GM18511 (cell line): ENCODE results near the gene SPAM1.
"Not testable (repeated sequence)": the region's sequence is repeated elsewhere in the genome, so short reads cannot be mapped to it uniquely, and the experiment has no call there.

ENCODE experiments used
- ATAC-seq: cut with Tn5 transposase; IDR thresholded peaks from one replicate; pipeline ENCODE4 v1.9.1; 2021; ENCODE audit warnings: mild to moderate bottlenecking, moderate library complexity; ENCODE audit not compliant: unreplicated experiment

SPAM1 gene, protein sequence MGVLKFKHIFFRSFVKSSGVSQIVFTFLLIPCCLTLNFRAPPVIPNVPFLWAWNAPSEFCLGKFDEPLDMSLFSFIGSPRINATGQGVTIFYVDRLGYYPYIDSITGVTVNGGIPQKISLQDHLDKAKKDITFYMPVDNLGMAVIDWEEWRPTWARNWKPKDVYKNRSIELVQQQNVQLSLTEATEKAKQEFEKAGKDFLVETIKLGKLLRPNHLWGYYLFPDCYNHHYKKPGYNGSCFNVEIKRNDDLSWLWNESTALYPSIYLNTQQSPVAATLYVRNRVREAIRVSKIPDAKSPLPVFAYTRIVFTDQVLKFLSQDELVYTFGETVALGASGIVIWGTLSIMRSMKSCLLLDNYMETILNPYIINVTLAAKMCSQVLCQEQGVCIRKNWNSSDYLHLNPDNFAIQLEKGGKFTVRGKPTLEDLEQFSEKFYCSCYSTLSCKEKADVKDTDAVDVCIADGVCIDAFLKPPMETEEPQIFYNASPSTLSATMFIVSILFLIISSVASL

DNA sequence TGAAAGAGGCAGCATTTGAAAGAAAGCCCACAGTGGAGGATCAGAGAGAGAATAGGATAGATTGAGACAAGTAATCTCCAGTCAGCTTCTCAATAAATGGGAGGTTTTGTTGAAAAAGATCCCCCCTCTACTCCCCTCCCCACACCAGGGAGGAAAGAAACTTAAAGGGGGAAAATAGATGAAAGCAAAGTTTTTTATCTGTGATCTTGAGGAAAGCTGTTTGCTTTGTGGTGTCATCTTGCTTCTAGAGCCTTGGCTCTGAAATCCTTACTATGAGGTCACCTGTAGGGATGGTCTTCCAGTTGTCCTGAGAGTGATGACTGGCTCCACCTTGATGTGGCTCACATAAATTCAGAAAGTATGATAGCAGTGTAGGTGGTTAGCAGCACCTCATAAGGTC, at the start of gene SPAM1:
Gene SPAM1 (plus strand): TSS at position 301 of the 400 bp plus-strand sequence. CDS start 28,330 bp downstream, outside the sequence.
- no peak for ATAC-seq

DNA sequence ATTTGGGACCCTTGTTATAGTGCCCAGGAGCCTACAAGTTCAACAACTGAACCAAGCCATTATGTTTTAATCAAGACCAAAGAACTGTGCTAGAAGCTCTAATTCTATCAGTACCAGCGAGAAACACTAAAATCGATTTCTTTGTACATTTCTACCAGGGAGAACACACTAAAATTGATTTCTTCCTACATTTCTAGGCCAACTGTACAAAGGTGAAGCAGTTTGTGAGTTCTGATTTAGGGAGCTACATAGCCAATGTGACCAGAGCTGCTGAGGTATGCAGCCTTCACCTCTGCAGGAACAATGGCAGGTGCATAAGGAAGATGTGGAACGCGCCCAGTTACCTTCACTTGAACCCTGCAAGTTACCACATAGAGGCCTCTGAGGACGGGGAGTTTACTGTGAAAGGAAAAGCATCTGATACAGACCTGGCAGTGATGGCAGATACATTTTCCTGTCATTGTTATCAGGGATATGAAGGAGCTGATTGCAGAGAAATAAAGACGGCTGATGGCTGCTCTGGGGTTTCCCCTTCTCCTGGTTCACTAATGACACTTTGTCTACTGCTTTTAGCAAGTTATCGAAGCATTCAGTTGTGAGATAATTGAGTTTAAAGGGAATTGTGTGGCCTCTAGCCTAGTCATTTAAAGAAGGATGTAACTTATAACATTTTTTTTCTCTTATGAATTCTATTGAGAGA, 48.3 kb upstream of the SPAM1 start:
- ATAC-seq = no peak

DNA sequence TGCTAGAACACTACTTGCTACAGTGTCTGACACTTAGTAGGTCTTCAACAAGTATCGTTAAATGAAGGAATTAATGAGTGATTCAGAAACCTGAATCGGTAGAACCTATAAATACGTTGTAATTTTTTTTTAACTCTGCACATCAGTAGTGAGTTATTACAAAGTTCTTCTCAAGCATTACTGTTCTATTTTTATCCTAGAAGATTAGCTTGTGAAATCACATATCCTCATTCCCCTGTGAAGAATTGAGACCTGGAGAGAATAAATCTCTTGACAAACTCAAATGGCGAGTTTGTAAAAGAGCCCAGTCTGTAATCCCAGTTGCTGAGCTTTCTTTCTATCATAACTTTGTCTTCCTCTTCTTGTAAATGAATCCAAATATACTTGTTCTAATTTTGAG, 45.4 kb upstream of the SPAM1 start:
- no peak for ATAC-seq

DNA sequence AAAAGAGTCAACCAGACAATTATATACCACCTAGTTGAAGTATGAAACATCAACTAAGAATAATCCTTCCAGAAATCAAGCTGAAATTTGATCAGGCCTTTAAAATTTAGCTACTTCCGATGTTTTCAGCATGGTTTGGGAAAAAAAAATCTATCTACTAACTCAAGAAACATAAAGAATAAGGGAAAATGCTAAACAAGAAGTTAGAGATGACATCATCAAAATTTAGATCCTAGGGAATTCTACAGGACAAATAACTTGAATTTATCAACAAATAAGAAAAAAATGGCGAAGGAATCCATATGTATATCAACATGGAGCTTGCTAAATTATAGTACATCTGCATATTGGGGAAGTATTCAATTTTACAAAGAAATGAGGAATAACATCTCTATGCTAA, 43.7 kb upstream of the SPAM1 start:
- ATAC-seq = no peak

DNA sequence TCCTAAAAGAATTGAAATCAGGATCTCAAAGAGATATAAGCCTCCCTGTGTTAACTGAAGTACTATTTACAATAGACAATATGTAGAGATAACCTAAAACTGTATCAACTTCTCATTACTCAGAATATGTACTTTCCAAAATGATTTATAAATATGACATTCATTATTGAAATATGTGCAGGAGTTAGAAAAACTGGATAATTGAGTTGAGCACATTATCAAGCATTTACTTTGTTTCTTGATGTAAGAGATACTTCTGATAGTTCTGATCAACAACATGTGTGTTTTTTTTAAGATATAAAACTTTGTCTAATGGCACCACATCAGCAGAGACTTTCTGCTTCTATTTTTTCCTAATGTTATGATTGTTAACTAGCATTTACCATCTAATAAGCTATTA, 41.9 kb upstream of the SPAM1 start:
- no peak for ATAC-seq

DNA sequence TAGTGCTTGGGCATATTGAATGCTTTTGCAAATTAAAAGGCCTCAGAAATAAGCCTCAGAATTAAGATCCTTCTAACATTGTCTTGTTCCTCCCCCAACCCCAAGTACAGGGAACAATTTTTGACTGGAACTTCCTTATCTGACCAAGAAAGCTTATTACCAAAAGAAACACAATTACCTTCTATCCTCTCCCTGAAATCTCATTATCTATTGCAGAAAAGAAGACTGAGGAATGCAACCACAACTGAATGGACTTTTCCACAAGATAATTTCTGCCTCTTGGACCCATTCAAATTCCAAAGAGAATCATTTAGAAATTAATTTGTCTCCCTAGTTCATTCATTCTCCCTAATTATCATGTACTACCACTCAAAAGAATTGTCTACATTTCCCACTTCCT, 36.8 kb upstream of the SPAM1 start:
- ATAC-seq = no peak

DNA sequence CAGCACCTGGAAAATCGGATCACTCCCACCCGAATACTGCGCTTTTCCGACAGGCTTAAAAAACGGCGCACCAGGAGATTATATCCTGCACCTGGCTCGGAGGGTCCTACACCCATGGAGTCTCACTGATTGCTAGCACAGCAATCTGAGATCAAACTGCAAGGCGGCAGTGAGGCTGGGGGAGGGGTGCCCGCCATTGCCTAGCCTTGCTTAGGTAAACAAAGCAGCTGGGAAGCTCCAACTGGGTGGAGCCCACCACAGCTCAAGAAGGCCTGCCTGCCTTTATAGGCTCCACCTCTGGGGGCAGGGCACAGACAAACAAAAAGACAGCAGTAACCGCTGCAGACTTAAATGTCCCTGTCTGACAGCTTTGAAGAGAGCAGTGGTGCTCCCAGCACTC, 30.3 kb upstream of the SPAM1 start:
- not testable (repeated sequence) for ATAC-seq

DNA sequence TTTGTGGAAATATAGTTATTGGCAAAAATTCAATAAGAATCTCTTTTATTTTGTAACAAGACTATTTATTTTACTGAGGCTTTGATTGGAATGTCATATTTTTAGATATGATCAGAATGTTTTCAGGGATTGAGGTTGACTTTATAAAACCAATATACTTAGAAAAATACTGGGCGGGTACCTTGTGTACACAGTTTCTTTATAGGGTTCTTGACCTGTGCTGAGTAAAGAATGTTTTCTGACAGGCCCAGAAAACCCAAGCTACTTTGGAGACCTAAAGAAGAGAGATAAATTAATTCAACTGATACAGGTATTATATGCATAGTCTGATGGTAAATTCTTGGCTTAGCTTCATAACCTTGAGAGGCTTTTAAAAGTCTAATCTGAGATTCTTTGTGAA, 23.9 kb upstream of the SPAM1 start:
- ATAC-seq = no peak

DNA sequence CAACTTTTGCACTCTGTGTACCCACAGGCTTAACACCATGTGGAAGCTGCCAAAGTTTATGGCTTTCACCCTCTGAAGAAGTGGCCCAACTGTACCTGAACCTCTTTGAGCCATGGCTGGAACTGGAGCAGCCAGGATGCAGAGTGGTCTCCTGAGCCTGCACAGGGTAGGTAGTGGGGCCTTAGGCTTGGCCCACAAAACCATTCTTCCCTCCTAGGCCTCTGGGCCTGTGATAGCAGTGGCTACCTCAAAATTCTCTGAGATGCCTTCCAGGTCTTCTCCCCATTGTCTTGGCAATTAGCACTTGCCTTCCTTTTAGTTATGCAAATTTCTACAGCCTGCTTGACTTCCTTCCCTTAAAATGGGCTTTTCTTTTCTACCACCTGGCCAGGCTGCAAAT, 19.3 kb upstream of the SPAM1 start:
- ATAC-seq = no peak

DNA sequence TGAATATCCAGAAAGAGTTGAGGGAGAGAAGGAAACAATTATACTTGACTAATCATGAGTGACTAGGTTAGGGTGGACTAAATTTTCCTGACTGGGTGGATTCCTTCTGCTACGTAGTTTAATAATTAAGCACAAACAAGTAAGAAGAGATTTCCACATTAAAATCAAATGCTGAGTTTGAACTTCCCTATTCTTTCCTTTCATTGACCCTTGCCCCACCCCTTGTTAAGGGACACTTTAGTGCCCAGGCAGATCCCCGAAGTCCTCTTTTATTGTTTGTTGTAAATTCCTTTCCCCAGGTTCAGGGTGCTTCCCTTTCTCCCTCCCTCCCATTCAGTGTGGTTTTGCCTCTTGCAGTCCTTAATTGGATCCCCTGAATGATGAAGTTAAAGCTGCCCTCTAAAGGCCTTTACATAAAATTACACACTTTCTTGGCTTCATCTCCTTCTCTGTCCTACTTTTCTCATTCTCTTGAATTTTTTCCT, 8.8 kb upstream of the SPAM1 start:
- no peak for ATAC-seq

DNA sequence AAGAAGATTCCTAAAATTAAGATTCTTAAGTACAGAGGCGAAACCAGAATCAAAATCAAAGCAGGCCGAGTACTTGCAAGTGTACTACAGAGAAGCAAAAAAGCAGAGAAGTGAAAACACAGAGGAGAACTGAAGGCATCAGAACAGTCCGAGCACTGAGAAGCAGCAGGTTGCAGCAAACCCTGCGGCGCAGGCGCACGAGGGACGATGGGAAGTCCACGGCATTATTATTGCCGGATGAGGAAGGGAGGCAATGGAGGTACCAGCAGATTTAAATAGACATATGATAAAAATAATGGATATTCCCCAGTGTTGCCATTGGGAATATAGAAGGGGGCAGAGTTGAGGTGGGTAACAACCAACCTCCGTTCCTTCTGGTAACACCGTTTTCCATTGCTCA, 7.2 kb upstream of the SPAM1 start:
- no peak for ATAC-seq

DNA sequence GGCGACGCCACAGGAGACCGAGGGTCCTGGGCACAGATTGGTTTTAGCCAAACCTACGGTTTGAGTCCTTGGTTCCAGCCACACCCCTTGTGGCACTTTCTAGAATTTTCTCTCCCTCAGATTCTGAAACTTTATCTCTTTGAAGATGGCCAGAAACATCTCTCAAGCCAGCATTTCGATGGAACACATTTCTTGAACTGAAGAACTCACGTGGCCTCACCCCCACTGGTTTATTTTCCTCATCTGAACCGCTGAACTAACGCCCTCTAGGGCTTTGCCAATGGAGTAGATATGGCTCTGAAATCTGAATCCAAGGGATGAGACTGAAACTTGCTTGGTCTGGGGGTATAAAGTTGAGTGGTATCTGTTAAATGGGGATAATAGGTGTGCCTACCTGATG, 6.7 kb upstream of the SPAM1 start:
- ATAC-seq = no peak

DNA sequence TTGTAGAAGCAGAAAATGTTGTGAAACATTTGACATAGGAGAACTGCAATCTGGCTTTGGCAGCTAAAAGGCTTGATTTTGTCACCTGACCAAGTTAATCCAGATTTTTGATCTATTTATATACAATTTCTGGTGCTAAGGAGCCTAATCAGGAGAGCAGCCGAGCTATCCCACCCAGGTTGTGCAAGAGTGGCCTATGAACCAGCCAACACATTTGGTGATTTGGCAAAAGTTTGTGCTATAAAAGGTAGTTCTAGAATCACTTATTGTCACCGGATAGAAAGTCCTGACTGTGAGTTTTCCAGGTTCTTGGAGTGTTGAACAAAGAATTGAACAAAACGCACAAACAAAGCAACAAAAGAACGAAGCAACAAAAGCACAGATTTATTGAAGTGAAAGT, 1.4 kb upstream of the SPAM1 start:
- ATAC-seq = no peak

DNA sequence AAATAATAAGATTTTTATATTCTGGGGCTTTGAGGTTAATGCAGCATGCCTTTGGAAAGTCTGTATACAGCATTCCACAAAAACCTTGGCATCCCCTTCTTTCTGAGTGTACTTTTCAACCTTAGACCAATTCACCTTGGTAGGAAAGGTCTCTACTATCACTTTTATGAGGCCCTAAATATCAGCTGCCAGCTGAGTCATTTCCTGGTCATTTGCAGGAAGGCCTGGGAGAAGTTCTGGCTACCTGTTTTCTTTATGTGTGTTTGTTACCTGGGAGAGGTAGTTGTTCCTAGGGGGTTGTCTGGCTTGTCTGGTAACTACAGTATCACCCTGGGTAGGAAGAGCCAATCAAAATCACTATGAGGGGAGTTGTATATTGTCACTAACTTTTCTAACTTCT, 4.1 kb downstream of the SPAM1 start:
- no peak for ATAC-seq

DNA sequence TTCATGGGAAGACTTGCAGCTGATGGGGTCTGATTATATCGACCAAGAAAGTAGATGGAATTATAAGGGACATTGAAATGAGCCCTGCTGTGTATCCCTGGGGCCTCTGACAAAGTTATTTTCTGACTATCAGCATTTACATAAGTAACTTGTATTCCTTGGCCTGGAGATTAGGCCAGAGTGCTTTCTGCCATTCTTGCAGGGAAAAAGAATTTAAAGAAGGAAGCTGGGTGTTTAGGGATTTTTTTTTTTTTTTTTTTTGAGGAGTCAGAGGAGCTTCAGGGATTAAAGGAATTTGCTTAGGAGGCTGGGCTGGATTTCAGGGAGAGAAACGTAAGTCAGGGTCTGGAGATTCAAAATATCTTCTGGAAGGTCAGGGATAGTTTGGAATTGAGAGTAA, 4.6 kb downstream of the SPAM1 start:
- no peak for ATAC-seq

DNA sequence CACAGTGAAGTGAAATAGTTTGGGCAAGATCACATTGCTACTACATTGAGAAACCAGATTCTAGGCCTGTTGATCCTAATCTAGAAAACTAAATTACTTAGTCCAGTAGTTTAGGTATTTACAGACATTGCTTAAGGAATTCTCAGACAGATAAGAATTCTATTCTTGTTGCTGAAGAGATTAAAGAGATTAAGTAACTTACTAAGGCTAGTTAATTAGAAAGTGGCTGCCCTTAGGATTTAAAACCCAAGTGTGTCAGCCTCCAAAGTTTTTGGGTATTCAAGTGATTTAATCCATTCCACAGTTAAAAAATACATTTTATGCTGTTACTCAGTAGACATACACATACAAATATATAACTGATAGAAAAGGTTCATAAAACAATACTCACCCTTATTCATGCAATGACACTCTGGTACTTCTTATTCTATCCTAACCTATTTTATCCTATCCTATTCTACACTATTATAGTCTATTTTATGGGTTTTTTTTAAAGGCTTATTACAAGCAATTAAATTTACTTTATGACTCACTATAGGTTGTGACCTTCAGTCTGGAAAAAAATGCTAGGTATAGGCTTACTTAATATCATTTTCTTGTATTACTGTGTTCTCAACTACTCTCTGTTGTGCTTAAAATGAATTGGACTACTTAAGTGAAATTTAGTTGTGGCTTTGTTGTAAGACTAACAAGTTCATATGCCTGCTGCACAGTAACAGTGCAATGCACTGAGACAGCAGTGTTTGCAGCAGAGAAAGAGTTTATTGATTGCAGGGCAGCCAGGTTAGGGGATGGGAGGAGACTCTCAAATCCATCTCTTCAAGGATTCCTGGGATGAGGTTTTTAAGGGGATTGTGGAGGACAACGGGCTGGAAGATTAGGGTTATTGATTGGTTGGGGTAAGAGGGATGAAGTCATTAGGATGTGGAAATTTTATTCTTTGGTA, 10.7 kb downstream of the SPAM1 start:
- ATAC-seq = no peak

DNA sequence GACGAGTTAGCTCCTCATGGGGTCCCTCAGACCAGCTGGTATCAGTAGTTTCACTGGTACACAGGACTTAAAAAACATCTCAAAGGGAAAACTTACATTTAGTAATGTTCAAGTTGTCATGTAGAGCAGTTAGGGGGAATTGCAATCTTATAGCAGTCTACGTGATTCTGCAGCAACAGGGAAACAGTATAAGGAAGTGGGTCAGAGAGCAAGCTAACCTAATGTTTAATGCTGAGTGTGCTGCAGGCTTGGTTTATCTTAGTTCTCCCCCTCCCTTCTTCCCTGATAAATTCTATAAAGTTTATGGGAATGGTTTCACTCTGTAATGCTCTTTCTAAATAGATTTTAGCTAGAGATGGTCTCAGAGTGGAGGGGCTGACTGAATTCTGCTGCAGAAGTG, 11.3 kb downstream of the SPAM1 start:
- no peak for ATAC-seq

DNA sequence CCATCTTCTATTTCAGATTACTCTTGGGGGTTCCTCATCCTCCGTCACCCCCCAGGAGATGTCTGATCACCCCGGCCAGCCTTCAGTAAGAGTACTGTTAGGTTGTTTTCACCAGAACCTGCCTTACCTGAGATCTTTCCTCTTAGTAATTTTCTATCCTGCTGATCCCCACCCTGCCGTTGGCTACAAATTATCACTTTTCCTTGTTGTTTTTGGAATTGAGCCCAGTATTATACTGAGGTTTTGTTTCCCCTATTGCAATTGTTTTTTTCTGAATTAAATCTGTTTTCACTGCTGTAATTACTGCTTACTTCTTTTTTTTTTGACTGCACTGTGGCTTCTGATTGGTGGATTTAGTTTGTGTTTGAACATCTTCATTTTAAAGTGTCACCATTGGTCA, 14.7 kb downstream of the SPAM1 start:
- no peak for ATAC-seq

DNA sequence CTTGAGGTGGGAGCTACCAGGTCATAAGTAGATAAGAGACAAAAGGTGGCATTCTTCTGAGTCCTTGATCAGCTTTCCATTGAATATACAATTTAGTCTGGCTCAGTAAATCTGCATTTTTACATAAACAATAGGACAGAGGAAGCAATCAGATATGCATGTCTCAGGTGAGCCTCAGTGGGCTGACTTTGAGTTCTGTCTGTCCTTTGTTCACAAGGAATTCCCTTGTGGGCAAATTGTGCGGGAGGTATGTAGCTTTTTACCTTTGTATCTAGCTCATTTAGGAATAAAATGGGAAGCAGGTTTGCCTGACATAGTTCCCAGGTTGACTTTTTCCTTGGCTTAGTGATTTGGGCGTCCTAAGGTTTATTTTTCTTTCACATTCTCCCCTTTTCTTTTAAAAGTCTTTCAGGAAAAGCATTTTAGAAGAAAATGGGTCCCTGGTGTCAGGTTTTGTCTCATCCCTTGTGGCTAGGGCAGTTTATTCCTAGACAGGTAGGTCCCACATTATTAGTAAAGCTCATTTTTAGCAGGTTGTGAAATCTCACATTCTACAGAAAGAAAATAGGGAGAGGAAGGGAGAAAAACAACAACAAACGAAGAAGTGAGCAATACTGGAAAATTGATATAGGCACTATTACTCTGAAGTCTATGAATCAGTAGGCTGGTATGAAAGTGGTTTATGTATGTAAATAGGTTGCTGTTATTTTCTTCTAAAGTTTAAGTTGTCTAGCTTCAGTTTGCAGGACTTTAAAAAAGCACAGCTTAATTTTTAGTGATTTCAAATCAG, 16.5 kb downstream of the SPAM1 start:
- ATAC-seq = no peak

DNA sequence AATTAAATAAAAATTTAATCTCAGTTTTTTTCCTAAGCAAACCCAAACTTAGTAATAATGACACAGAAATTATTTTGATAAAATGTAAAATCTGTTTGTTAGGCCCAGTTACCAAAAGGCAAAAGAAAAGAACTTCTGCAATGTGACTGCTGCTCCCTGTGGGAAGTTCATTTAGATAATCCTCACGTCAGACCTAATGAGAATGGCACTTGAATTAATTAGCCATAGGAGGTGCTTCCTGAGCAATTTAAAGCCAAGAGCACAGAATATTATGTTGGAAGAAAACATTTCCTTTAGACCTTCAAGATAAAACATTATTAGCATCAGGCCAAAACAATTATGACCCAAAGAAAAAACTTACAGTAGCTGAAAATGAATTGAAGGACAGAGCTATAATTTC, 19.4 kb downstream of the SPAM1 start:
- no peak for ATAC-seq
